ENCODE measurements around the gene GNAI1.

Gene GNAI1

DNA sequence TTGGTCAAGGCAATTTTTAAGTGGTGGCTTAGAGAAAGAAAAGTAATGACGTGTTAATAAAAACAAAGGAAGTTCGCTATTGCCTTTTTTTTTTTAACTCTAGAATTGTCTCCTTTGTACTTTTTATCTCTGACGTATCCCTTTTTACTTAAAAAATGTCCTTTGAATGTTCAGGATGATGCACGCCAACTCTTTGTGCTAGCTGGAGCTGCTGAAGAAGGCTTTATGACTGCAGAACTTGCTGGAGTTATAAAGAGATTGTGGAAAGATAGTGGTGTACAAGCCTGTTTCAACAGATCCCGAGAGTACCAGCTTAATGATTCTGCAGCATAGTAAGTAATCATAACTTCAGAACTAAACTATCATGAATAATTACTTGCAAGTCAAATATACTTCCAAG is 64.4 kb downstream of the GNAI1 start:
- H3K4me3 Mint-ChIP-seq = no peak overlapping the region

GRCh38 chr7:80204454-80204853 is 69.8 kb downstream of the GNAI1 start:
- ATAC-seq (no peak), DNase-seq (no peak)
- H3K27ac Mint-ChIP-seq = no peak overlapping the region
- no peaks in the 10 kb centered on the region for H3K9me3 Mint-ChIP-seq
- no peaks in the 10 kb centered on the region for H3K36me3 Mint-ChIP-seq (ENCODE audit: low read depth)
- no peaks in the 10 kb centered on the region for H3K27me3 Mint-ChIP-seq
- H3K4me1 Mint-ChIP-seq = peaks cover 3% of the 10 kb centered on the region
- no peak overlapping the region for H3K4me3 Mint-ChIP-seq

More for the DNA sequence above, 64.4 kb downstream of the GNAI1 start:
- H3K36me3 Mint-ChIP-seq (ENCODE audit: low read depth) = no peaks in the 10 kb centered on the region
- H3K27ac Mint-ChIP-seq = no peak overlapping the region
- no peaks in the 10 kb centered on the region for H3K4me1 Mint-ChIP-seq
- no peak for DNase-seq
- ATAC-seq = no peak
- no peaks in the 10 kb centered on the region for H3K27me3 Mint-ChIP-seq
- H3K9me3 Mint-ChIP-seq = no peaks in the 10 kb centered on the region

GRCh38 chr7:80204919-80205318 is 70.3 kb downstream of the GNAI1 start:
- Mint-ChIP-seq H3K9me3 (no peaks in the 10 kb centered on the region), H3K4me1 (peaks cover 3% of the 10 kb centered on the region), H3K27ac (no peak overlapping the region), H3K36me3 (ENCODE audit: low read depth) (no peaks in the 10 kb centered on the region), H3K27me3 (no peaks in the 10 kb centered on the region), H3K4me3 (no peak overlapping the region)
- DNase-seq = no peak
- no peak for ATAC-seq

DNA sequence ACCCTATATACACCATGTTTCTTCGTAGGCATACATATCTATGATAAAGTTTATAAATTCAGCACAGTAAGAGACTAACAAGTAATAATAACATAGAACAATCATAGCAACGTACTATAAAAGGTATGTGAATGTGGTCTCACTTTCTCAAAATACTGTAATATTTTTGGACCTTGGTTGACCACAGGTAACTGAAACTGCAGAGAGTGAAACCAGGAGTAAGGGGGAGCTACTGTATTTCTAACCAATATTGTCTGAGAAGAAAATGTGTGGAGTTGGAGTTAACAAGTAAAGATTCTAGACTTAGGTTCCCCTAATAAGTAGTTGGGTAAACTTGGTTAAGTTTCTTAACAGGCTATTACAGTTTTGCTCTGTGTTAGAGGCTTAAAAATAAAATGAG is 72.1 kb downstream of the GNAI1 start:
- H3K27me3 Mint-ChIP-seq = no peaks in the 10 kb centered on the region
- peaks cover 3% of the 10 kb centered on the region for H3K4me1 Mint-ChIP-seq
- no peak for DNase-seq
- no peak overlapping the region for H3K4me3 Mint-ChIP-seq
- H3K36me3 Mint-ChIP-seq (ENCODE audit: low read depth) = no peaks in the 10 kb centered on the region
- ATAC-seq = no peak
- no peaks in the 10 kb centered on the region for H3K9me3 Mint-ChIP-seq
- no peak overlapping the region for H3K27ac Mint-ChIP-seq

GRCh38 chr7:80207501-80207900 is 72.9 kb downstream of the GNAI1 start:
- ATAC-seq = no peak
- DNase-seq = no peak
- no peaks in the 10 kb centered on the region for H3K9me3 Mint-ChIP-seq
- peaks cover 3% of the 10 kb centered on the region for H3K4me1 Mint-ChIP-seq
- H3K27me3 Mint-ChIP-seq = no peaks in the 10 kb centered on the region
- H3K36me3 Mint-ChIP-seq (ENCODE audit: low read depth) = no peaks in the 10 kb centered on the region
- no peak overlapping the region for H3K27ac Mint-ChIP-seq
- no peak overlapping the region for H3K4me3 Mint-ChIP-seq

GRCh38 chr7:80208700-80209099 is 74.1 kb downstream of the GNAI1 start:
- ATAC-seq (no peak), DNase-seq (no peak)
- Mint-ChIP-seq H3K36me3 (ENCODE audit: low read depth) (no peaks in the 10 kb centered on the region), H3K9me3 (no peaks in the 10 kb centered on the region), H3K27ac (no peak overlapping the region), H3K4me1 (peaks cover 3% of the 10 kb centered on the region), H3K27me3 (no peaks in the 10 kb centered on the region), H3K4me3 (no peak overlapping the region)

DNA sequence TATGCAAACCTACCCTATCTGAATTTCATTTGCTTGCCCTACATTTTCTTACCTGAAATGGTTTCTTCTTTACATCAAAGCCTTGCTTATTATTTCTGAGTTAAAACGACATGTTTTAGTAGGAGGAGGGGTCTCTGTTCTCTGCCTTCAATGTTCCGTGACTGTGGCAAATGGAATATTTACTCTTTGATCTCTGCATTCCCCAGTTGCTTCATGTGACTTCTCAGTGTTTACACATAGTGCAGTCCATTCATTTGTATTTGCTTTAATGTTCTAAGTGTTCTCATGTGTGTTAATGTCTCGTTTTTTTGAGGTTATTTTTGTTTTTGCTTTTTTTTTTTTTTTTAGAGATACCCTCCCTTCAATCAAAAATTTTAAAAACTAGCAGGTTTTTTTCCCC is 75.8 kb downstream of the GNAI1 start:
- H3K36me3 Mint-ChIP-seq (ENCODE audit: low read depth) = no peaks in the 10 kb centered on the region
- DNase-seq = no peak
- no peak overlapping the region for H3K27ac Mint-ChIP-seq
- peaks cover 3% of the 10 kb centered on the region for H3K4me1 Mint-ChIP-seq
- no peaks in the 10 kb centered on the region for H3K9me3 Mint-ChIP-seq
- ATAC-seq = no peak
- H3K27me3 Mint-ChIP-seq = no peaks in the 10 kb centered on the region
- H3K4me3 Mint-ChIP-seq = no peak overlapping the region

DNA sequence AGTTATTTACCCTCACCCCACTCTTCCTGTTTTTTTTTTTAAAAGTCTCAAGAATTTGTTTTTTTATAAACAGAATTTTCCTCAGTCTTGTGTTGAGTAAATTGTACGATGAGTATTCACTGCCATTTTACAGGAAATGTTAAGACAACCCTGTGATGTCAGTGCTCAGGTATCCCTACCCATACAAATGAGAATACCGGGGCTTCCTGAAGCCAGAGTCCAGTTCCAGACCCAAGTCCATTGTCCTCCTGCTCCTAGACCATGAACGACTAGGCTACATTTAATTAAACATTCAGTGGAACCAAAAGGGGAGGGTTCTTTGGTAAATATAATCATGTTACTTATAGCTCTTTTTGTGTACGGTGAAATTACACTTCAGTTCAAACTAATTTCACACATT is 79.2 kb downstream of the GNAI1 start:
- H3K27me3 Mint-ChIP-seq = no peaks in the 10 kb centered on the region
- no peaks in the 10 kb centered on the region for H3K36me3 Mint-ChIP-seq (ENCODE audit: low read depth)
- DNase-seq (no peak), ATAC-seq (no peak)
- no peaks in the 10 kb centered on the region for H3K9me3 Mint-ChIP-seq
- no peak overlapping the region for H3K27ac Mint-ChIP-seq
- H3K4me3 Mint-ChIP-seq = no peak overlapping the region
- H3K4me1 Mint-ChIP-seq = peaks cover 5% of the 10 kb centered on the region

GRCh38 chr7:80215734-80216133 is 81.1 kb downstream of the GNAI1 start:
- ATAC-seq = no peak
- DNase-seq = no peak
- no peaks in the 10 kb centered on the region for H3K9me3 Mint-ChIP-seq
- peaks cover 2% of the 10 kb centered on the region for H3K27me3 Mint-ChIP-seq
- peaks cover 4% of the 10 kb centered on the region for H3K36me3 Mint-ChIP-seq (ENCODE audit: low read depth)
- no peak overlapping the region for H3K4me3 Mint-ChIP-seq
- peaks cover 11% of the 10 kb centered on the region for H3K4me1 Mint-ChIP-seq
- no peak overlapping the region for H3K27ac Mint-ChIP-seq

DNA sequence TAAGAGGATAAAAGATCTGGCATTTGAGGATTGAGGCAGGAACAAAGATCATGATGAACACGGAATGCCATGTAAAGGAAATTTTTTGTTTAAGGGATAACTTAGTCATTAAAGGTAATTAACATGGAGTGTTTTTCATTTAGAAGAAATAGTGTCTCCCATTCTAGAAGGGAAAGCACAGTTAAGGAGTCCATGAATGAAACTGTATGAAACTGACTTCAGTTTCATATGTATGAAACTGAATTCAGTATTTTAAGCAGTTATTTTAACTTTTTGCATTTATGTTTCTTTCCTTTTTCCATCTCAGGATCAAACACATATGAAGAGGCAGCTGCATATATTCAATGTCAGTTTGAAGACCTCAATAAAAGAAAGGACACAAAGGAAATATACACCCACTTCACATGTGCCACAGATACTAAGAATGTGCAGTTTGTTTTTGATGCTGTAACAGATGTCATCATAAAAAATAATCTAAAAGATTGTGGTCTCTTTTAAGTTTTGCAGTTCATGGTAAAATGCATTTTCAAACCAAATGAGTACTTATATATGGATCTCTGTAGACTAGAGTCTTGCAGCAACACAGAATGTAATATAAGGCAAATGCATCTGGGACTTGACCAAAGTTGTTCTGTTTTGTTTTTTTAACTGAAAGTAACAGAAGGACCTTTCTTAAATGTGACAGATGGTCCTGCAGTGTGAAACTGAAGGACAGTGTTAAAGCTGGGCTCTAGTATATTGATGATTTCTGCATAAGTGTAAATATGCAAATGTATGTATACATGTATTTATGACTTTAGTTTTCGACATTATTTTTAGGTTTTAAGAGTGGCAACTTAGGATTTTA is 82.6 kb downstream of the GNAI1 start:
- no peak for ATAC-seq
- no peak for DNase-seq
- no peak overlapping the region for H3K27ac Mint-ChIP-seq
- H3K4me3 Mint-ChIP-seq = no peak overlapping the region
- H3K9me3 Mint-ChIP-seq = no peaks in the 10 kb centered on the region
- H3K4me1 Mint-ChIP-seq = peaks cover 11% of the 10 kb centered on the region
- H3K36me3 Mint-ChIP-seq (ENCODE audit: low read depth) = peaks cover 4% of the 10 kb centered on the region
- peaks cover 2% of the 10 kb centered on the region for H3K27me3 Mint-ChIP-seq

GRCh38 chr7:80218723-80219122 is 84.1 kb downstream of the GNAI1 start:
- peaks cover 2% of the 10 kb centered on the region for H3K27me3 Mint-ChIP-seq
- no peak overlapping the region for H3K4me3 Mint-ChIP-seq
- no peak for DNase-seq
- H3K4me1 Mint-ChIP-seq = peaks cover 11% of the 10 kb centered on the region
- no peak overlapping the region for H3K27ac Mint-ChIP-seq
- H3K36me3 Mint-ChIP-seq (ENCODE audit: low read depth) = peaks cover 4% of the 10 kb centered on the region
- peak; percentile 91 for ATAC-seq
- H3K9me3 Mint-ChIP-seq = no peaks in the 10 kb centered on the region

GRCh38 chr7:80220022-80220634 is 85.5 kb downstream of the GNAI1 start:
- peaks cover 4% of the 10 kb centered on the region for H3K36me3 Mint-ChIP-seq (ENCODE audit: low read depth)
- ATAC-seq (no peak), DNase-seq (no peak)
- H3K27ac Mint-ChIP-seq = no peak overlapping the region
- peaks cover 2% of the 10 kb centered on the region for H3K27me3 Mint-ChIP-seq
- H3K4me1 Mint-ChIP-seq = peaks cover 13% of the 10 kb centered on the region
- no peaks in the 10 kb centered on the region for H3K9me3 Mint-ChIP-seq
- H3K4me3 Mint-ChIP-seq = no peak overlapping the region

GRCh38 chr7:80224415-80224814 is 89.8 kb downstream of the GNAI1 start:
- Mint-ChIP-seq H3K36me3 (ENCODE audit: low read depth) (peaks cover 2% of the 10 kb centered on the region), H3K27ac (no peak overlapping the region), H3K9me3 (no peaks in the 10 kb centered on the region), H3K4me3 (no peak overlapping the region), H3K27me3 (peaks cover 3% of the 10 kb centered on the region), H3K4me1 (peaks cover 4% of the 10 kb centered on the region)
- ATAC-seq = no peak
- no peak for DNase-seq

- H3K27ac Mint-ChIP-seq = no peak overlapping the region
- ATAC-seq = no peak
- no peaks in the 10 kb centered on the region for H3K36me3 Mint-ChIP-seq (ENCODE audit: low read depth)
Observed at GRCh38 chr7:80225361-80225760, 90.7 kb downstream of the GNAI1 start.

GRCh38 chr7:80226629-80227028 is 92.0 kb downstream of the GNAI1 start:
- Mint-ChIP-seq H3K4me3 (no peak overlapping the region), H3K27me3 (peaks cover 2% of the 10 kb centered on the region), H3K4me1 (peaks cover 2% of the 10 kb centered on the region), H3K36me3 (ENCODE audit: low read depth) (no peaks in the 10 kb centered on the region), H3K27ac (no peak overlapping the region), H3K9me3 (no peaks in the 10 kb centered on the region)
- ATAC-seq (no peak), DNase-seq (no peak)

More at GRCh38 chr7:80225361-80225760, 90.7 kb downstream of the GNAI1 start:
- Mint-ChIP-seq H3K9me3 (no peaks in the 10 kb centered on the region), H3K27me3 (peaks cover 2% of the 10 kb centered on the region), H3K4me1 (peaks cover 2% of the 10 kb centered on the region), H3K4me3 (no peak overlapping the region)
- DNase-seq = no peak
